Measurements from ENCODE around the gene CHST11.

DNA sequence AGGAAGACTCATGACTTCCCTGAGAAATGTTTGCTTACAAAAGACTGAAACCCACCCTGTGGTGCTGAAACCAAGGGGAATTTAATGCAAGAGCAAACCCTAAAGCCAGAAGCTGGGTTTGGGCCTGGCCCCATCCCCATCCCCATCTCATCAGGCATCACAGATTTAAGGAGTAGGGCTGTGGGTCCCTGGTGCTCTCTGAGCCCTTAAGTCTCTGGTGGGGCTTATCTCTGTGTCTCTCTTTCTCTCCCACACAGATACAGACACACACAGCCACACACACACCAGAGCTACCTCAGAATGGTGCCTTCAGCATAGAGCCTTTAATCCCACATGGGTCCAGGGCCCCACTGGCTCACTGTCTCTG is 264.3 kb downstream of the CHST11 start:
- no peak for TF ChIP-seq POLR2AphosphoS5 (IDR thresholded peaks at IDR 0.05; ENCODE audit: low read depth, low read length)
- TF ChIP-seq POLR2A (IDR thresholded peaks at IDR 0.05; ENCODE audit: low read depth, low read length) = no peak
- no peak for TF ChIP-seq TAF1 (IDR thresholded peaks at IDR 0.05; ENCODE audit: low read depth, low read length)
